SK-N-MC (cell line): ENCODE results near the gene RFX2.

ENCODE experiments used
- EZH2 ChIP-seq: fragments of 200-600 bp; sonication (generic); IDR thresholded peaks from one replicate; pipeline ENCODE4 v1.6.1; 2017; ENCODE audit warnings: antibody characterized with exemption
- FOXP2 ChIP-seq: optimal IDR thresholded peaks from 2 replicates; pipeline ENCODE3; 2011; ENCODE audit warnings: mild to moderate bottlenecking, moderate library complexity; ENCODE audit not compliant: insufficient read depth; ENCODE audit errors: extremely low read length, control extremely low read depth
- POLR2AphosphoS5 ChIP-seq: IDR thresholded peaks from 2 replicates; pipeline ENCODE4 v1.6.1; 2012; ENCODE audit warnings: mild to moderate bottlenecking, low read depth, low read length, borderline replicate concordance

- TF ChIP-seq POLR2AphosphoS5: no peak
- no peak for TF ChIP-seq EZH2
- TF ChIP-seq FOXP2: no peak
These were observed 103.4 kb downstream of the RFX2 start for GRCh38 chr19:6006896-6007295.
